Spinal cord (tissue), 10 donors: ENCODE results near the gene TMX4. TPM values are rescaled to one million over a fixed set of nuclear protein-coding genes. Genes with fewer than 3 reads are reported as not detected.
A peak's percentile ranks its signal among the peaks of the same experiment; 100 is the strongest.

Source experiments
- DNase-seq, 6 donors: peaks; one replicate each; pipeline versions ENCODE4 v3.0.0 to v3.0.0-alpha.2; 2013 to 2015; ENCODE audit warnings: low spot score in 6 of 6, low read depth in 4 of 6
- H3K27ac ChIP-seq: one replicate; pipeline ENCODE4 v1.5.1; 2013; ENCODE audit warnings: low read depth, low read length, control low read depth
- H3K27me3 ChIP-seq: one replicate; pipeline ENCODE4 v1.6.1; 2013; ENCODE audit warnings: low read length; ENCODE audit not compliant: control insufficient read depth, insufficient read depth
- H3K36me3 ChIP-seq: one replicate; pipeline ENCODE4 v1.6.1; 2013; ENCODE audit warnings: low read length; ENCODE audit not compliant: control insufficient read depth, insufficient read depth
- H3K4me1 ChIP-seq: one replicate; pipeline ENCODE4 v1.6.1; 2013; ENCODE audit warnings: low read length; ENCODE audit not compliant: control insufficient read depth, insufficient read depth
- H3K4me3 ChIP-seq: one replicate; pipeline ENCODE4 v1.5.1; 2013; ENCODE audit warnings: low read depth, low read length, control low read depth
- H3K9me3 ChIP-seq: one replicate; pipeline ENCODE4 v1.6.1; 2013; ENCODE audit warnings: low read length; ENCODE audit not compliant: control insufficient read depth, insufficient read depth
- WGBS: methylation state at CpG from one replicate; pipeline ENCODE4 v1.1.5; 2013; ENCODE audit warnings: missing lambda C conversion rate; ENCODE audit not compliant: insufficient coverage; 5-methylcytosine and 5-hydroxymethylcytosine counted together
- polyA plus RNA-seq, 2 donors: library from polyadenylated mRNA; unstranded; fragments of 120-200 nt; gene quantifications; one replicate each; pipeline ENCODE4 v1.2.1, GENCODE V29; 2013; ENCODE audit not compliant: insufficient read length in 2 of 2
- total RNA-seq, 2 donors: library from RNA; depleted of rRNA in 1 of 2; stranded (reverse); fragments of 120-200 nt in 1 of 2; fragments of >200 nt in 1 of 2; gene quantifications; one replicate each; pipeline versions ENCODE4 v1.2.3 to v1.2.4, GENCODE V29; 2013 to 2014
- donor health status: healthy.

The TMX4 gene
- total and polyA plus RNA-seq, 4 donors: 40.7 to 84.7 (median 56.7) TPM

- Histone ChIP-seq H3K4me3 (no peak overlapping the region), H3K36me3 (peaks cover 7% of the 10 kb centered on the region), H3K27ac (no peak overlapping the region)
Observed at GRCh38 chr20:7981374-7981773, 38.2 kb downstream of the TMX4 start.

GRCh38 chr20:7980332-7981046 is 39.1 kb downstream of the TMX4 start:
- no peaks in the 10 kb centered on the region for H3K9me3 ChIP-seq
- 91% methylated on average over 5 of the region's 10 CpGs for WGBS
- H3K27me3 ChIP-seq: no peaks in the 10 kb centered on the region
- no peak overlapping the region for H3K27ac ChIP-seq
- H3K4me3 ChIP-seq: no peak overlapping the region
- peak in 3 of 6 donors; percentile 1 to 61 (median 35) for DNase-seq
- peaks cover 7% of the 10 kb centered on the region for H3K36me3 ChIP-seq
- H3K4me1 ChIP-seq: no peaks in the 10 kb centered on the region

More at GRCh38 chr20:7981374-7981773, 38.2 kb downstream of the TMX4 start:
- Histone ChIP-seq H3K27me3 (no peaks in the 10 kb centered on the region), H3K9me3 (no peaks in the 10 kb centered on the region), H3K4me1 (no peaks in the 10 kb centered on the region)
- DNase-seq: no peak

GRCh38 chr20:7977709-7978108 is 41.9 kb downstream of the TMX4 start:
- H3K4me3 ChIP-seq: no peak overlapping the region
- no peak for DNase-seq
- no peaks in the 10 kb centered on the region for H3K4me1 ChIP-seq
- no peaks in the 10 kb centered on the region for H3K9me3 ChIP-seq
- H3K27me3 ChIP-seq: no peaks in the 10 kb centered on the region
- peaks cover 7% of the 10 kb centered on the region for H3K36me3 ChIP-seq
- no peak overlapping the region for H3K27ac ChIP-seq
- WGBS: 89% methylated on average over 4 of the region's 5 CpGs

GRCh38 chr20:7975851-7976414 is 43.6 kb downstream of the TMX4 start:
- H3K4me1 ChIP-seq: no peaks in the 10 kb centered on the region
- no peaks in the 10 kb centered on the region for H3K9me3 ChIP-seq
- no peak overlapping the region for H3K4me3 ChIP-seq
- H3K36me3 ChIP-seq: no peaks in the 10 kb centered on the region
- no peak for DNase-seq
- H3K27ac ChIP-seq: no peak overlapping the region
- no peaks in the 10 kb centered on the region for H3K27me3 ChIP-seq
- WGBS: 92% methylated on average over 6 of the region's 9 CpGs

GRCh38 chr20:7974785-7975435 is 44.7 kb downstream of the TMX4 start:
- Histone ChIP-seq H3K4me3 (no peak overlapping the region), H3K36me3 (no peaks in the 10 kb centered on the region), H3K27me3 (no peaks in the 10 kb centered on the region), H3K27ac (no peak overlapping the region), H3K4me1 (no peaks in the 10 kb centered on the region), H3K9me3 (no peaks in the 10 kb centered on the region)
- WGBS: no CpG with 5 or more reads among the region's 4 CpGs
- no peak for DNase-seq

GRCh38 chr20:7971536-7972280 is 47.9 kb downstream of the TMX4 start:
- WGBS: 90% methylated on average over 2 of the region's 2 CpGs
- no peak for DNase-seq
- H3K36me3 ChIP-seq: no peaks in the 10 kb centered on the region

GRCh38 chr20:7967199-7967844 is 52.2 kb downstream of the TMX4 start:
- no peaks in the 10 kb centered on the region for H3K27me3 ChIP-seq
- WGBS: 84% methylated on average over 2 of the region's 4 CpGs

More at GRCh38 chr20:7971536-7972280, 47.9 kb downstream of the TMX4 start:
- H3K27me3 ChIP-seq: no peaks in the 10 kb centered on the region
- H3K4me3 ChIP-seq: no peak overlapping the region
- no peaks in the 10 kb centered on the region for H3K9me3 ChIP-seq
- no peaks in the 10 kb centered on the region for H3K4me1 ChIP-seq
- no peak overlapping the region for H3K27ac ChIP-seq

GRCh38 chr20:7966176-7966575 is 53.4 kb downstream of the TMX4 start:
- no CpG with 5 or more reads among the region's 3 CpGs for WGBS
- Histone ChIP-seq H3K4me3 (no peak overlapping the region), H3K4me1 (no peaks in the 10 kb centered on the region), H3K9me3 (no peaks in the 10 kb centered on the region), H3K27ac (no peak overlapping the region), H3K27me3 (no peaks in the 10 kb centered on the region), H3K36me3 (no peaks in the 10 kb centered on the region)
- DNase-seq: peak in 1 of 6 donors; percentile 30

More at GRCh38 chr20:7967199-7967844, 52.2 kb downstream of the TMX4 start:
- DNase-seq: peak in 1 of 6 donors; percentile 49
- Histone ChIP-seq H3K4me3 (no peak overlapping the region), H3K9me3 (no peaks in the 10 kb centered on the region), H3K27ac (no peak overlapping the region), H3K4me1 (no peaks in the 10 kb centered on the region), H3K36me3 (no peaks in the 10 kb centered on the region)

- no peaks in the 10 kb centered on the region for H3K27me3 ChIP-seq
- no CpG with 5 or more reads among the region's 1 CpG for WGBS
- H3K9me3 ChIP-seq: no peaks in the 10 kb centered on the region
Observed at GRCh38 chr20:7959484-7959883, 60.1 kb downstream of the TMX4 start.

More at GRCh38 chr20:7959484-7959883, 60.1 kb downstream of the TMX4 start:
- Histone ChIP-seq H3K36me3 (no peaks in the 10 kb centered on the region), H3K4me1 (no peaks in the 10 kb centered on the region), H3K27ac (no peak overlapping the region), H3K4me3 (no peak overlapping the region)
- DNase-seq: no peak
